ENCODE measurements around the gene HS3ST3B1. TPM values are rescaled to one million over a fixed set of nuclear protein-coding genes. Genes with fewer than 3 reads are reported as not detected.

Gene HS3ST3B1
- total and polyA plus RNA-seq, 8 donors, result 1.9 to 6.7 (median 2.6) TPM

DNA sequence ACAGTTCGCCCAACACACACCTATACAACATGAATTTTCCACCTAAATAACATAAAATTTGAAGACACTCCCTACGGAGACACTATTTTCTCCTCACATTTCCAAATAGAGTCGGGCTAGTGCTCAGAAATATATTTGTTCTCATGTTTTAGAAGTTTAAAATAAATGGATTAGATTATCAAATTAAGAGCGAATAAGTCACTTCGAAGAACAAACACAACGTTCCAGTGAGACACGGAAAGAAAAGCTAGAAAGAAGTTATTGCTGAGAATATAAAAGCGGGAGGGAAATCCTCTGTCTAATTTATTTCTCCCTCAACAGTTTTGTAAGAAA lies 2.0 kb upstream of the HS3ST3B1 start:
- ATAC-seq, result no peak
- Histone ChIP-seq H3K27me3 (peaks cover 60 to 100% of the 10 kb centered on the region in 2 donors), H3K36me3 (no peaks in the 10 kb centered on the region), H3K27ac (no peak overlapping the region), H3K9me3 (no peaks in the 10 kb centered on the region), H3K4me1 (peaks cover 16 to 55% of the 10 kb centered on the region in 2 donors), H3K4me3 (no peak overlapping the region)
- no peak for DNase-seq
- TF ChIP-seq, protein P1, sequence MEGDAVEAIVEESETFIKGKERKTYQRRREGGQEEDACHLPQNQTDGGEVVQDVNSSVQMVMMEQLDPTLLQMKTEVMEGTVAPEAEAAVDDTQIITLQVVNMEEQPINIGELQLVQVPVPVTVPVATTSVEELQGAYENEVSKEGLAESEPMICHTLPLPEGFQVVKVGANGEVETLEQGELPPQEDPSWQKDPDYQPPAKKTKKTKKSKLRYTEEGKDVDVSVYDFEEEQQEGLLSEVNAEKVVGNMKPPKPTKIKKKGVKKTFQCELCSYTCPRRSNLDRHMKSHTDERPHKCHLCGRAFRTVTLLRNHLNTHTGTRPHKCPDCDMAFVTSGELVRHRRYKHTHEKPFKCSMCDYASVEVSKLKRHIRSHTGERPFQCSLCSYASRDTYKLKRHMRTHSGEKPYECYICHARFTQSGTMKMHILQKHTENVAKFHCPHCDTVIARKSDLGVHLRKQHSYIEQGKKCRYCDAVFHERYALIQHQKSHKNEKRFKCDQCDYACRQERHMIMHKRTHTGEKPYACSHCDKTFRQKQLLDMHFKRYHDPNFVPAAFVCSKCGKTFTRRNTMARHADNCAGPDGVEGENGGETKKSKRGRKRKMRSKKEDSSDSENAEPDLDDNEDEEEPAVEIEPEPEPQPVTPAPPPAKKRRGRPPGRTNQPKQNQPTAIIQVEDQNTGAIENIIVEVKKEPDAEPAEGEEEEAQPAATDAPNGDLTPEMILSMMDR (IDR thresholded peaks at IDR 0.05), result no peak
- intact Hi-C loops (cut with DNase I), result no loop called here

DNA sequence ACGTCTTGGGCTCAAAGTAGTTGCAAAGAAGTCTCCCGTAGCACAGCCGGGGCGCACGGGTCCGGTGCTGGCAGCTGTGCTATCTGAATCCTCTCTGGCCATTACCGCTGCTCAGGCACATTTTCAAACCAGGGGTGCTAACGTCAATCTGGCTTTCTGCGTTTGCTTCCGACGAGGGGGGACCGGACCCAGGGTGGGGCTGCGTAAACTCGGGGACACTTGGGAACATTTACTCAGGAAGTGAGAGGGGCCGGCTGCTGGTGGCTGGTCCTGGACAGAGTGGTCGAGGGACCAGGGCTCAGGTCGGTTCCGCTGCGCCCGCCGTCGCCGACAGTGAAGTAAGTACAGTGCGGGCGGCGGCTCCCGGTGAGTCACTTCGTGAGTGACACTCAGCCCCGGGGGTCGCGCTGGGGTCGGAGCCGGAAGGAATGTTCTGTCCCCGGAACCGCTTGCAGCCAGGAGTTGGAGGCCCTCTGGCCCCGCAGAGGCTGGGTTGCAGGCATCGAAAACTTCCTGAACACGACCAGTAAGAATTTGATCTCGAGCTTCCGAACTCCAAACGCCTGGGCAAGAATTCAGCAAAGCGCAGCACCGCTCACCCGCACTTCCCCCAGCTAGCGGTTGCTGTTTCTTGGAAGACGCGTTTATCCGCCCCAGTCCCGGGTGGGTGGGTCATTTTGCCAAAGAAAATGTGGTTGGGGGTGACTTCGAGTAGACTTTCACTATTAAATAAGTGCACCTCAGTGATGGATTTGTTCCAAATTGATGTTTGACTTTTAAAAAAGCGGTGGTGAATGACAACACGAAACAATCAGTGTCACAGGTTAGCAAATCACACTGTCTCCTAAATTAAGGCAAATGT lies 1.4 kb upstream of the HS3ST3B1 start:
- H3K36me3 ChIP-seq, result no peaks in the 10 kb centered on the region
- peaks cover 66 to 100% of the 10 kb centered on the region in 2 donors for H3K27me3 ChIP-seq
- ATAC-seq (no peak), DNase-seq (peak in 1 of 4 donors; percentile 92)
- TF ChIP-seq, protein P1 (IDR thresholded peaks at IDR 0.05), result no peak
- H3K4me1 ChIP-seq, result peaks cover 16 to 61% of the 10 kb centered on the region in 2 donors
- peak overlapping the region; percentile 19 to 73 for H3K4me3 ChIP-seq
- intact Hi-C loops (cut with DNase I), result loop anchor here in 1 of 2 donors (10.0 kb wide), 1 partner anchor 695 kb away; the partner anchor contains the start of gene HS3ST3A1
- no peak overlapping the region for H3K27ac ChIP-seq
- H3K9me3 ChIP-seq, result no peaks in the 10 kb centered on the region

DNA sequence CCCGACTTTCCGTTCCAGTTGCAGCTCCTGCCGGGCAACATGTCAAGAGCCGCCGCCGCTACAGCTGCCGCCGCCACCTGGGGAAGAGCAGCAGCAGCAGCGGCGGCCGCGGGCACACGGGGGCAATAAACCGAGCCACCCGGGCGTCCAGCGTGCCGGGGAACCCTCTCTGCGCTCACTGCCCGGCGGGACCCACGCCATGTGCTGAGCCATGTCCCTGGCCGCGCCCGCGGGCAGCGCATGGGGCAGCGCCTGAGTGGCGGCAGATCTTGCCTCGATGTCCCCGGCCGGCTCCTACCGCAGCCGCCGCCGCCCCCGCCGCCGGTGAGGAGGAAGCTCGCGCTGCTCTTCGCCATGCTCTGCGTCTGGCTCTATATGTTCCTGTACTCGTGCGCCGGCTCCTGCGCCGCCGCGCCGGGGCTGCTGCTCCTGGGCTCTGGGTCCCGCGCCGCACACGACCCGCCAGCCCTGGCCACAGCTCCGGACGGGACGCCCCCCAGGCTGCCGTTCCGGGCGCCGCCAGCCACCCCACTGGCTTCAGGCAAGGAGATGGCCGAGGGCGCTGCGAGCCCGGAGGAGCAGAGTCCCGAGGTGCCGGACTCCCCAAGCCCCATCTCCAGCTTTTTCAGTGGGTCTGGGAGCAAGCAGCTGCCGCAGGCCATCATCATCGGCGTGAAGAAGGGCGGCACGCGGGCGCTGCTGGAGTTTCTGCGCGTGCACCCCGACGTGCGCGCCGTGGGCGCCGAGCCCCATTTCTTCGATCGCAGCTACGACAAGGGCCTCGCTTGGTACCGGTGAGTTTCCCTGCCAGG lies 604 bp downstream of the HS3ST3B1 start:
- ATAC-seq (peak; percentile 4), DNase-seq (peak in 1 of 4 donors; percentile 85)
- Histone ChIP-seq H3K36me3 (no peaks in the 10 kb centered on the region), H3K27me3 (peaks cover 48 to 100% of the 10 kb centered on the region in 2 donors), H3K4me1 (peaks cover 16 to 78% of the 10 kb centered on the region in 2 donors), H3K4me3 (peak overlapping the region; percentile 59 to 73), H3K27ac (peak overlapping the region; percentile 73 to 94), H3K9me3 (no peaks in the 10 kb centered on the region)
- TF ChIP-seq, protein P1 (IDR thresholded peaks at IDR 0.05), result no peak
- intact Hi-C loops (cut with DNase I), result loop anchor here in 1 of 2 donors (10.0 kb wide), 1 partner anchor 697 kb away; the partner anchor contains the start of gene HS3ST3A1

DNA sequence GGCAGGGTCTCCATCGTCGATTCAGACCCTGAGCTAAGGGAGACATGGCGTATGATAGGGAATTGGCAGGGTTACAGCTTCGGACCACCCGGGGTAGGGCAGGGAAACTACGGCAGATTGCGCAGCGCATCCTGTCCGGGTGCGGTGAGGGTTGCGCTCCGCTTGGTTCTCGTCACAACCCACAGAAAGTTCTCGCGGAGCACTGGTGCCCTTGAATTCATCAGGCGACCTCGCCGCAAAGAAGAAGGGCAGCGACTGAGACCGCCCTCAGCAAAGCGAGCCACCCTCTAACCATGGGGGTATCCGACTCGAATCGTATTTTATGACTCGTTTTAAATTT lies 1.2 kb downstream of the HS3ST3B1 start:
- intact Hi-C loops (cut with DNase I), result loop anchor here in 1 of 2 donors (10.0 kb wide), 1 partner anchor 697 kb away; the partner anchor contains the start of gene HS3ST3A1
- ATAC-seq (no peak), DNase-seq (peak in 3 of 4 donors; percentile 41 to 87 (median 55))
- peak overlapping the region; percentile 59 to 73 for H3K4me3 ChIP-seq
- H3K36me3 ChIP-seq, result no peaks in the 10 kb centered on the region
- H3K4me1 ChIP-seq, result peaks cover 13 to 77% of the 10 kb centered on the region in 2 donors
- no peaks in the 10 kb centered on the region for H3K9me3 ChIP-seq
- peak overlapping the region; percentile 73 to 94 for H3K27ac ChIP-seq
- TF ChIP-seq, protein P1 (IDR thresholded peaks at IDR 0.05), result no peak
- peaks cover 42 to 99% of the 10 kb centered on the region in 2 donors for H3K27me3 ChIP-seq

Measured in left lung (tissue), 10 donors.